ENCODE data around the gene MAMDC4. TPM values are rescaled to one million over a fixed set of nuclear protein-coding genes. Genes with fewer than 3 reads are reported as not detected.

Gene MAMDC4
- total RNA-seq, 2 experiments from 2014 or later: 11.7 to 14.2 TPM

- Histone ChIP-seq H3K9me3 (ENCODE audit: low read length) (no peaks in the 10 kb centered on the region), H3K4me2 (ENCODE audit: low read length) (no peak overlapping the region), H3K27ac (ENCODE audit: low read depth, low read length, poor library complexity, severe bottlenecking) (no peak overlapping the region), H4K20me1 (ENCODE audit: insufficient read depth, low read length) (no peaks in the 10 kb centered on the region), H3K36me3 (ENCODE audit: insufficient read depth, low read length) (peaks cover 9% of the 10 kb centered on the region), H3K4me1 (ENCODE audit: insufficient read depth, low read length, poor library complexity, severe bottlenecking) (peaks cover 32% of the 10 kb centered on the region), H3K9me2 (ENCODE audit: insufficient read depth, low read length) (no peaks in the 10 kb centered on the region), H2AFZ (ENCODE audit: low read length) (no peak overlapping the region), H3K79me2 (ENCODE audit: insufficient read depth, low read depth, low read length) (no peaks in the 10 kb centered on the region), H3K4me3 (ENCODE audit: low read depth, low read length, poor library complexity, severe bottlenecking) (no peak overlapping the region)
- intact Hi-C loops (cut with micrococcal nuclease; ENCODE audit: unreplicated experiment): no loop called here
- ChIA-PET CTCF (ENCODE audit: unreplicated experiment) (no interaction called here), POLR2A (no interaction called here)
- DNase-seq (ENCODE audit: low spot score): no peak
- BruUV-seq (replicated peaks): no TSS peak
- TF ChIP-seq EZH2phosphoT487 (IDR thresholded peaks at IDR 0.05; ENCODE audit: borderline replicate concordance, low read depth, low read length): no peak
- no peak for TF ChIP-seq CTCF (conservative IDR thresholded peaks at IDR 0.05; ENCODE audit: low read length)
These were observed 6.5 kb upstream of the MAMDC4 start for GRCh38 chr9:136845465-136846260.

GRCh38 chr9:136846376-136847087 lies 5.6 kb upstream of the MAMDC4 start:
- Histone ChIP-seq H2AFZ (ENCODE audit: low read length) (no peak overlapping the region), H3K9me2 (ENCODE audit: insufficient read depth, low read length) (no peaks in the 10 kb centered on the region), H3K79me2 (ENCODE audit: insufficient read depth, low read depth, low read length) (no peaks in the 10 kb centered on the region), H3K4me3 (ENCODE audit: low read depth, low read length, poor library complexity, severe bottlenecking) (no peak overlapping the region), H3K36me3 (ENCODE audit: insufficient read depth, low read length) (peaks cover 4% of the 10 kb centered on the region), H3K4me2 (ENCODE audit: low read length) (no peak overlapping the region), H3K9me3 (ENCODE audit: low read length) (no peaks in the 10 kb centered on the region), H4K20me1 (ENCODE audit: insufficient read depth, low read length) (no peaks in the 10 kb centered on the region), H3K4me1 (ENCODE audit: insufficient read depth, low read length, poor library complexity, severe bottlenecking) (peaks cover 29% of the 10 kb centered on the region), H3K27ac (ENCODE audit: low read depth, low read length, poor library complexity, severe bottlenecking) (no peak overlapping the region)
- ChIA-PET CTCF (ENCODE audit: unreplicated experiment) (no interaction called here), POLR2A (interaction anchor here (0.6 kb wide), 1 partner anchor 386 kb away, joined by 3 read pairs; no protein-coding TSS in a partner anchor)
- no peak for TF ChIP-seq CTCF (conservative IDR thresholded peaks at IDR 0.05; ENCODE audit: low read length)
- TF ChIP-seq EZH2phosphoT487 (IDR thresholded peaks at IDR 0.05; ENCODE audit: borderline replicate concordance, low read depth, low read length): no peak
- BruUV-seq (replicated peaks): no TSS peak
- DNase-seq (ENCODE audit: low spot score): no peak
- intact Hi-C loops (cut with micrococcal nuclease; ENCODE audit: unreplicated experiment): no loop called here
